ENCODE results near the gene SWT1. TPM values are rescaled to one million over a fixed set of nuclear protein-coding genes. Genes with fewer than 3 reads are reported as not detected.
"Not testable (repeated sequence)": the region's sequence is repeated elsewhere in the genome, so short reads cannot be mapped to it uniquely, and the experiment has no call there.

Gene SWT1
- total RNA-seq, 3 donors from 2014 or later: 5.4 to 7.7 (median 5.7) TPM

DNA sequence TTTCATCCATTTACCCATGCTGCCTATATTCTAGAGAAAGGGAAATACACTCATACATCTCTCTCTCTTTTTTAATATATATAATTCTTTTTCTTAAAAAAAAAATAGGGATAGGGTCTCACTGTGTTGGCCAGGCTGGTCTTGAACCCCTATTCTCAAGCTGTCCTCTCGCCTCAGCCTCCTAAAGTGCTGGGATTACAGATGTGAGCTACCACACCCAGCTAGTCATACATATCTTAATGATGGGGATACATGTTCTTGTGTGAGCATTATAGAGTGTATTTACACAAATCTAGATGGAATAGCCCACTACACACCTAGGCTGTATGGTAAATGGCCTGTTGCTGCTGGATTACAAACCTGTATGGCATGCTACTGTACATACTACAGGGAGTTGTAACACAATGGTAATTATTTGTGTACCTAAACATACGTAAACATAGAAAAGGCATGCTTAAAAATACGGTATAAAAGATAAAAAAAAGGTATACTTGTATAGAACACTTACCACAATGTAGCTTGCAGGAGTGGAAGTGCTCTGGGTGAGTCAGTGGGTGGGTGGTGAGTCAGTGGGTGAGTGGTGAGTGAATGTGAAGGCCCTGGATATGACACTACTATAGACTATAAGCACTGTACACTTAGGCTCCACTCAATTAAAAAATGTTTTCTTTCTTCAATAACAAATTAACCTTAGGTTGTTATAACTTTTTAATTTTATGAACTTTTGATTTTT lies 87.2 kb downstream of the SWT1 start:
- intact Hi-C loops (cut with DNase I, micrococcal nuclease): no loop called here
- ATAC-seq (no peak), DNase-seq (no peak)
- H3K36me3 ChIP-seq (ENCODE audit: low read depth): no peaks in the 10 kb centered on the region
- H3K4me3 ChIP-seq: no peak overlapping the region
- H3K9me3 ChIP-seq: no peaks in the 10 kb centered on the region
- TF ChIP-seq, protein P1, sequence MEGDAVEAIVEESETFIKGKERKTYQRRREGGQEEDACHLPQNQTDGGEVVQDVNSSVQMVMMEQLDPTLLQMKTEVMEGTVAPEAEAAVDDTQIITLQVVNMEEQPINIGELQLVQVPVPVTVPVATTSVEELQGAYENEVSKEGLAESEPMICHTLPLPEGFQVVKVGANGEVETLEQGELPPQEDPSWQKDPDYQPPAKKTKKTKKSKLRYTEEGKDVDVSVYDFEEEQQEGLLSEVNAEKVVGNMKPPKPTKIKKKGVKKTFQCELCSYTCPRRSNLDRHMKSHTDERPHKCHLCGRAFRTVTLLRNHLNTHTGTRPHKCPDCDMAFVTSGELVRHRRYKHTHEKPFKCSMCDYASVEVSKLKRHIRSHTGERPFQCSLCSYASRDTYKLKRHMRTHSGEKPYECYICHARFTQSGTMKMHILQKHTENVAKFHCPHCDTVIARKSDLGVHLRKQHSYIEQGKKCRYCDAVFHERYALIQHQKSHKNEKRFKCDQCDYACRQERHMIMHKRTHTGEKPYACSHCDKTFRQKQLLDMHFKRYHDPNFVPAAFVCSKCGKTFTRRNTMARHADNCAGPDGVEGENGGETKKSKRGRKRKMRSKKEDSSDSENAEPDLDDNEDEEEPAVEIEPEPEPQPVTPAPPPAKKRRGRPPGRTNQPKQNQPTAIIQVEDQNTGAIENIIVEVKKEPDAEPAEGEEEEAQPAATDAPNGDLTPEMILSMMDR (IDR thresholded peaks at IDR 0.05): no peak
- H3K4me1 ChIP-seq (ENCODE audit: low read depth): no peaks in the 10 kb centered on the region

DNA sequence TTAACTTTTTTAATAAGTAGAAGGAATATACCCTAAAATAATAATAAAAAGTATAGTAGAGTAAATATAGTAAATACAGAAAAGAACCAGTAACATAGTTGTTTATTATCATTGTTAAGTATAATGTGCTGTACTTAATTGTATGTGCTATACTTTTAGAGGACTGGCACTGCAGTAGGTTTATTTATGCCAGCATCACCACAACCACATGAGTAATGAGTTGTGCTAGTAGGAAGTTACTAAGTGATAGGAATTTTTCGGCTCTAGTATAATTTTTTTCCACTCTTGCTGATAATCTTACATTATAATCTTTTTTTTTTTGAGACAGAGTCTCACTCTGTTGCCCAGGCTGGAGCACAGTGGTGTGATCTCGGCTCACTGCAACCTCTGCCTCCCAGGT lies 88.5 kb downstream of the SWT1 start:
- Histone ChIP-seq H3K4me3 (no peak overlapping the region), H3K36me3 (ENCODE audit: low read depth) (no peaks in the 10 kb centered on the region), H3K9me3 (no peaks in the 10 kb centered on the region), H3K4me1 (ENCODE audit: low read depth) (no peaks in the 10 kb centered on the region)
- TF ChIP-seq, protein P1 (IDR thresholded peaks at IDR 0.05): no peak
- intact Hi-C loops (cut with DNase I, micrococcal nuclease): no loop called here
- ATAC-seq (no peak), DNase-seq (no peak)

DNA sequence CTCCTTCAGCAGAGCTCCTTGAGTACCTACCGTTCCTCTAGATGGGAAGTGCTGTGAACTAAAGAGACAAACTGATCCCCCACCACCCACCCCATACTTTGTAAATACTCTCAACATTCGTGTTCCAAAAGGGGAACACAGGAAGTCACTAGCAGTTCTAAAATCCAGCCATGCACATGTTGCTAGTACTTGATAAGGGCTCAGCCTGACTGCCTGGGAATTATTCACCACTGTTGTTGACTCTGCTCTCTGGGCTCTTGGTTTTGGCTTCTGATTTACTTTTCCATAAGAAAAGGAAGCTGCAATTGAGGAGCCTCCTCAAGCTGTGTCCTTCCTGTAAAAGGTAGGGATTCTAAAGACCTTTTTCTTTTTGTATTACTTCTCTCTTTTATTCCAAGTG lies 92.6 kb downstream of the SWT1 start:
- Histone ChIP-seq H3K36me3 (ENCODE audit: low read depth) (no peaks in the 10 kb centered on the region), H3K4me1 (ENCODE audit: low read depth) (no peaks in the 10 kb centered on the region), H3K4me3 (no peak overlapping the region), H3K9me3 (no peaks in the 10 kb centered on the region)
- TF ChIP-seq, protein P1 (IDR thresholded peaks at IDR 0.05): no peak
- no peak for ATAC-seq
- no peak for DNase-seq
- intact Hi-C loops (cut with DNase I, micrococcal nuclease): no loop called here

DNA sequence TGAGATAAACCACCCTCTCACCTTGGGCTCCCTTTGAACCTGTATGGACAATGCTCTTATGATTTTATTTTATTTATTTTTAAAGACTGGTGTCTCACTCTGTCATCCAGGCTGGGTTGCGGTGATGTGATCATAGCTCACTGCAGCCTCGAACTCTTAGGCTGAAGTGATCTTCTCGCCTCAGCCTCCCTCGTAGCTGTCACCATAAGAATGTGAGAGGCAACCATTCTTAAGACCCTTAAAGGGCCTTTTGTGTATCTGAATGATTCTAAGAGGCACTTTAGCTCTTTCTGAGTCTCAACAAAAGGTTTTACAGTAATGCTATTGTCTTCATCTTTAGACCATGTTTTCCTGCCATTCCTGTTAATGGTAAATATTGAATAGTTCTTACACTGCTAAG lies 93.1 kb downstream of the SWT1 start:
- TF ChIP-seq, protein P1 (IDR thresholded peaks at IDR 0.05): no peak
- Histone ChIP-seq H3K4me1 (ENCODE audit: low read depth) (no peaks in the 10 kb centered on the region), H3K36me3 (ENCODE audit: low read depth) (no peaks in the 10 kb centered on the region), H3K4me3 (no peak overlapping the region), H3K9me3 (no peaks in the 10 kb centered on the region)
- ATAC-seq: no peak
- DNase-seq: no peak
- intact Hi-C loops (cut with DNase I, micrococcal nuclease): no loop called here

DNA sequence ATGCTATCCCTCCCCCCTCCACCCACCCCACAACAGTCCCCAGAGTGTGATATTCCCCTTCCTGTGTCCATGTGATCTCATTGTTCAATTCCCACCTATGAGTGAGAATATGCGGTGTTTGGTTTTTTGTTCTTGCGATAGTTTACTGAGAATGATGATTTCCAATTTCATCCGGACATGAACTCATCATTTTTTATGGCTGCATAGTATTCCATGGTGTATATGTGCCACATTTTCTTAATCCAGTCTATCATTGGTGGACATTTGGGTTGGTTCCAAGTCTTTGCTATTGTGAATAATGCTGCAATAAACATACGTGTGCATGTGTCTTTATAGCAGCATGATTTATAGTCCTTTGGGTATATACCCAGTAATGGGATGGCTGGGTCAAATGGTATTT lies 95.0 kb downstream of the SWT1 start:
- H3K4me1 ChIP-seq (ENCODE audit: low read depth); H3K4me3 ChIP-seq; H3K9me3 ChIP-seq; ATAC-seq; DNase-seq; H3K36me3 ChIP-seq (ENCODE audit: low read depth); intact Hi-C loops (cut with DNase I, micrococcal nuclease): not testable (repeated sequence)

DNA sequence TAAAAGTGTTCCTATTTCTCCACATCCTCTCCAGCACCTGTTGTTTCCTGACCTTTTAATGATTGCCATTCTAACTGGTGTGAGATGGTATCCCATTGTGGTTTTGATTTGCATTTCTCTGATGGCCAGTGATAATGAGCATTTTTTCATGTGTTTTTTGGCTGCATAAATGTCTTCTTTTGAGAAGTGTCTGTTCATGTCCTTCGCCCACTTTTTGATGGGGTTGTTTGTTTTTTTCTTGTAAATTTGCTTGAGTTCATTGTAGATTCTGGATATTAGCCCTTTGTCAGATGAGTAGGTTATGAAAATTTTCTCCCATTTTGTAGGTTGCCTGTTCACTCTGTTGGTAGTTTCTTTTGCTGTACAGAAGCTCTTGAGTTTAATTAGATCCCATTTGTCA lies 95.4 kb downstream of the SWT1 start:
- DNase-seq: not testable (repeated sequence)

DNA sequence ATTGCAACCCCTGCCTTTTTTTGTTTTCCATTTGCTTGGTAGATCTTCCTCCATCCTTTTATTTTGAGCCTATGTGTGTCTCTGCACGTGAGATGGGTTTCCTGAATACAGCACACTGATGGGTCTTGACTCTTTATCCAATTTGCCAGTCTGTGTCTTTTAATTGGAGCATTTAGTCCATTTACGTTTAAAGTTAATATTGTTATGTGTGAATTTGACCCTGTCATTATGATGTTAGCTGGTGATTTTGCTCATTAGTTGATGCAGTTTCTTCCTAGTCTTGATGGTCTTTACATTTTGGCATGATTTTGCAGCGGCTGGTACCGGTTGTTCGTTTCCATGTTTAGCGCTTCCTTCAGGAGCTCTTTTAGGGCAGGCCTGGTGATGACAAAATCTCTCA lies 98.6 kb downstream of the SWT1 start:
- ATAC-seq; intact Hi-C loops (cut with DNase I, micrococcal nuclease); H3K4me1 ChIP-seq (ENCODE audit: low read depth); H3K36me3 ChIP-seq (ENCODE audit: low read depth); H3K9me3 ChIP-seq; DNase-seq; H3K4me3 ChIP-seq: not testable (repeated sequence)

More for the DNA sequence above, 95.4 kb downstream of the SWT1 start:
- H3K4me3 ChIP-seq; H3K36me3 ChIP-seq (ENCODE audit: low read depth); H3K4me1 ChIP-seq (ENCODE audit: low read depth); intact Hi-C loops (cut with DNase I, micrococcal nuclease); H3K9me3 ChIP-seq; ATAC-seq: not testable (repeated sequence)

DNA sequence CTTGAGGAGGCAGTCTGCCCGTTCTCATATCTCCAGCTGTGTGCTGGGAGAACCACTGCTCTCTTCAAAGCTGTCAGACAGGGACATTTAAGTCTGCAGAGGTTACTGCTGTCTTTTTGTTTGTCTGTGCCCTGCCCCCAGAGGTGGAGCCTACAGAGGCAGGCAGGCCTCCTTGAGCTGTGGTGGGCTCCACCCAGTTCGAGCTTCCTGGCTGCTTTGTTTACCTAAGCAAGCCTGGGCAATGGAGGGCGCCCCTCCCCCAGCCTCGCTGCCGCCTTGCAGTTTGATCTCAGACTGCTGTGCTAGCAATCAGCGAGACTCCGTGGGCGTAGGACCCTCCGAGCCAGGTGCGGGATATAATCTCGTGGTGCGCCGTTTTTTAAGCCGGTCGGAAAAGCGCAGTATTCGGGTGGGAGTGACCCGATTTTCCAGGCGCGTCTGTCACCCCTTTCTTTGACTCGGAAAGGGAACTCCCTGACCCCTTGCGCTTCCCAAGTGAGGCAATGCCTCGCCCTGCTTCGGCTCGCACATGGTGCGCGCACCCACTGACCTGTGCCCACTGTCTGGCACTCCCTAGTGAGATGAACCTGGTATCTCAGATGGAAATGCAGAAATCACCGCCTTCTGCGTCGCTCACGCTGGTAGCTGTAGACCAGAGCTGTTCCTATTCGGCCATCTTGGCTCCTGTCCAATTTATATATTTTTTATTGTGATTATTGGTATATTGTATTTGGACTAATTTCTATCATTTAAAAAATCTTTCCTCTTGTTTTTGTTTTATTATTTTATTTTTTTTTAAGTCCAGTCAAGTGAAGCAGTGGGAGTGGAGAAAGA lies 100.4 kb downstream of the SWT1 start:
- intact Hi-C loops (cut with DNase I, micrococcal nuclease); H3K36me3 ChIP-seq (ENCODE audit: low read depth); H3K4me1 ChIP-seq (ENCODE audit: low read depth); DNase-seq; ATAC-seq; H3K4me3 ChIP-seq; H3K9me3 ChIP-seq: not testable (repeated sequence)
